Small intestine (tissue), 7 donors: ENCODE results near the gene ASTN1. TPM values are rescaled to one million over a fixed set of nuclear protein-coding genes. Genes with fewer than 3 reads are reported as not detected.
"Not testable (repeated sequence)": the region's sequence is repeated elsewhere in the genome, so short reads cannot be mapped to it uniquely, and the experiment has no call there.

ENCODE experiments used
- DNase-seq, 2 donors: peaks; one replicate each; pipeline versions ENCODE4 v3.0.0 to v3.0.0-alpha.2; 2013
- FAIRE-seq: peaks from 2 replicates; lab custom pipeline; 2012; peaks lifted over from hg19 to GRCh38; lab: Jason Lieb, UNC
- H3K27ac ChIP-seq, 3 donors: one replicate each; pipeline ENCODE4 v1.5.1; 2013; ENCODE audit warnings: low read length in 2 of 3, mild to moderate bottlenecking in 2 of 3, control low read depth in 1 of 3, inconsistent platforms in 1 of 3, low read depth in 1 of 3, moderate library complexity in 1 of 3
- H3K27me3 ChIP-seq, 3 donors: one replicate each; pipeline ENCODE4 v1.6.1; 2013; ENCODE audit warnings: low read length in 3 of 3, inconsistent platforms in 1 of 3; ENCODE audit not compliant: control insufficient read depth in 3 of 3, insufficient read depth in 3 of 3
- H3K36me3 ChIP-seq, 3 donors: one replicate each; pipeline ENCODE4 v1.6.1; 2013; ENCODE audit warnings: low read length in 3 of 3, inconsistent platforms in 1 of 3, low read depth in 1 of 3, mild to moderate bottlenecking in 1 of 3, moderate library complexity in 1 of 3; ENCODE audit not compliant: control insufficient read depth in 3 of 3, insufficient read depth in 2 of 3
- H3K4me1 ChIP-seq, 3 donors: one replicate each; pipeline ENCODE4 v1.6.1; 2013; ENCODE audit warnings: low read length in 2 of 3, inconsistent platforms in 1 of 3, low read depth in 1 of 3, mild to moderate bottlenecking in 1 of 3, moderate library complexity in 1 of 3; ENCODE audit not compliant: control insufficient read depth in 3 of 3, insufficient read depth in 2 of 3
- H3K4me3 ChIP-seq, 3 donors: one replicate each; pipeline ENCODE4 v1.5.1; 2013; ENCODE audit warnings: low read length in 3 of 3, control low read depth in 1 of 3, inconsistent platforms in 1 of 3, low read depth in 1 of 3, mild to moderate bottlenecking in 1 of 3, moderate library complexity in 1 of 3
- H3K9me3 ChIP-seq, 2 donors: one replicate each; pipeline ENCODE4 v1.6.1; 2013; ENCODE audit warnings: low read depth in 1 of 2, low read length in 1 of 2; ENCODE audit not compliant: control insufficient read depth in 2 of 2, insufficient read depth in 1 of 2
- WGBS, 3 donors: extraction: QIAGEN DNeasy Blood & Tissue Kit; methylation state at CpG; one replicate each; pipeline ENCODE4 v1.1.7; 2013; 5-methylcytosine and 5-hydroxymethylcytosine counted together
- polyA plus RNA-seq, 4 donors: library from polyadenylated mRNA; stranded (reverse) in 3 of 4; unstranded in 1 of 4; fragments of 200-250 nt in 3 of 4; fragments of 120-200 nt in 1 of 4; gene quantifications; one replicate each; pipeline versions ENCODE4 v1.2.1 to v1.2.3, GENCODE V29; 2013
- donor health status: healthy with polysubstance abuse.
- donor health status: control.
- donor health status: control.
- donor health status: Bipolar disorder and iron deficiency.
- donor health status: healthy.

The ASTN1 gene
- polyA plus RNA-seq, 4 donors = 0.15 to 0.90 TPM; not detected in 2

DNA sequence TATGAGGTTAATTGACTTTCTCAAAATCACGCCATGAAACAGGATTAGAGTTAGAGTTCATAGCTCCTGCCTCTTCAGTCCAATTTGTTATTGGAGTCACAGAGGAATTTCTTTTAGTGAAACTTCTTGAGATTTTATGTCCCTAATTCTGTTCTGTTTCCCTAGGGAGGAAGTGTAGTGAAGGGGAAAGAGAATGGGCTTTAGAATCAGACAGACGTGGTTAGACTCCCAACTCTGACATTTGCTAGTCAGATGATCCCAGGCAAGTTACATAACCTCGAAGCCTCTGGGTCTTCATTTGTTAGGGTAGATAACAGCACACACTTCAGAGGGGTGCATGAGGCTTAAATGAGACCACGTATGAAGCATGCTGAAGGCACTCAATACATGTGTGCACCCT lies 83.9 kb downstream of the ASTN1 start:
- H3K27me3 ChIP-seq = no peaks in the 10 kb centered on the region
- H3K4me3 ChIP-seq = no peak overlapping the region
- H3K4me1 ChIP-seq = no peaks in the 10 kb centered on the region
- H3K36me3 ChIP-seq = no peaks in the 10 kb centered on the region
- WGBS, 3 donors = 64 to 77% (median 71%) methylated on average over 4 of the region's 4 CpGs
- no peaks in the 10 kb centered on the region for H3K9me3 ChIP-seq
- FAIRE-seq (no peak), DNase-seq (no peak)
- H3K27ac ChIP-seq = no peak overlapping the region

DNA sequence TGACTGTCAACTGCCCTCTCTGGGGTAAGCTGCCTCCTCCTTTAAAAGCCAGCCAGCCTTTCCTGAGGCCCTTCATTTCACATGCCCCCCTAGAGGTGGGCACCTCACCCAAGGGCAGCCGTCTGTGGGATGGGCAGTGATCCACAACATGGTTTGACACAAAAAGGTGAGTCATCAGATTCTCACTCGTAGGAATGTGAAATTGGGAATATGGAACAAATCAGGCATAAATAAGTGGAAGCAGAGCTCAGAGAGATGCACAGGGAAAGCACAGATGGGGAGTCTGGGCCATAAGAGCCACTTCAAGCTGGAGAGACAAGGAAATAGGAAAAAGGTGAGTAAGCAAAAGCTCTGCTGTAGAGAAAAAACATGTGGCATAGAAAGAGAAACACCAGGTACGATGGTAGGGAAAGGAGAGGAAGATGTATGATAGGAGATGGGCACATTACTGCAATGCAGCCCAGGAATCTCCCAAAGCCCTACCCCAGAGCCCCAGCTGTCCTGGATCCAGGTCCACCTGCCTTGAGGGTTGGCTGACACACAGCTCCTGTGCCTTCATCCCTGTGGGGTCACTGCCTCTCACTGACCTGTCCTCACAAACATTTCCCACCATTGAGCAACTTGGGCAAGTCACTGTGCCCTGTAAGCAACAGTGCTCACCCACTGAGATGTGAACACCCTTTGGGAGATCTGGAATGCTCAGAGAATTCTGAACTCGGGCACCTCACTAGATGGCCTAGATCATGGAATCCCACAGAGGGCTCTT lies 86.6 kb downstream of the ASTN1 start:
- DNase-seq = no peak
- Histone ChIP-seq H3K9me3 (no peaks in the 10 kb centered on the region), H3K4me1 (no peaks in the 10 kb centered on the region), H3K36me3 (no peaks in the 10 kb centered on the region), H3K4me3 (no peak overlapping the region), H3K27ac (no peak overlapping the region), H3K27me3 (no peaks in the 10 kb centered on the region)
- FAIRE-seq = no peak
- WGBS, 3 donors = 63 to 76% (median 68%) methylated on average over 4 of the region's 4 CpGs

DNA sequence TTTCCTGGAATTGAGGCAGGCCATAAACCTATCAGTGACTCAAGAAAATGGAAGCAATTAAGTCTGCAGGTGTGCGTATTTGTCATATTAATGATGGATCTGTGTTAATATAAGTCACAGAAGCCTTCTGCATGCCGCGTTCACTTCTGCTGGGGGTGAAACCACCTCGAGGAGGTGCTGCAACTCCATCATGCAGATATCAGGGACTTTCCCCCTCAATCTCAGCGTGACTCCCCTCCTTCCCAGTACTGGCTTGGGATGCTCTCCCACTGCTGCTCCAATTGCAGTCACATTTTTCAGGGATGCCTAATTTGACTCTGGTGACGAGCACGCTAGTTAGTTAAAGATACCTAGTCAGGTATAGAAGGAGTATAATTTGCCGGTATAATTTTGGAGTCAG lies 87.5 kb downstream of the ASTN1 start:
- FAIRE-seq (no peak), DNase-seq (no peak)
- no peaks in the 10 kb centered on the region for H3K9me3 ChIP-seq
- no peak overlapping the region for H3K4me3 ChIP-seq
- H3K4me1 ChIP-seq = no peaks in the 10 kb centered on the region
- H3K27me3 ChIP-seq = no peaks in the 10 kb centered on the region
- H3K36me3 ChIP-seq = no peaks in the 10 kb centered on the region
- WGBS, 3 donors = 77 to 85% (median 82%) methylated on average over 8 of the region's 8 CpGs
- H3K27ac ChIP-seq = no peak overlapping the region

DNA sequence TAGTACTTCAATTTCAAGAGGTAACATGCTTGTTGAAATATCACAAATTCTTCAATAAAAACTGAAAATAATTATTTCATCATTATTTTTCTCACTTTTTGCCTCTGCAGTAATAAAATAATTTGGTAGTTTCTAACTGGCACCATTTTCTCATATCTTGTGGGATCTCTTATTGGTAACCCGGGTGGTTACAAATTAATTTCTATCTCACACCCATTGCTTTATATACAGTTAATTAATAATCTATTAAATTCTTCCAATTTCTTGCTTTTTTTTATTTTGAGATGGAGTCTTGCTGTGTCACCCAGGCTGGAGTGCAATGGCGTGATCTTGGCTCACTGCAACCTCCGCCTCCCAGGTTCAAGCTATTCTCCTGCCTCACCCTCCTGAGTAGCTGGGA lies 89.7 kb downstream of the ASTN1 start:
- H3K36me3 ChIP-seq, H3K4me1 ChIP-seq, H3K9me3 ChIP-seq, H3K27me3 ChIP-seq, H3K27ac ChIP-seq, H3K4me3 ChIP-seq, FAIRE-seq, DNase-seq: not testable (repeated sequence)
- 81 to 93% (median 87%) methylated on average over 3 of the region's 3 CpGs for WGBS, 3 donors

DNA sequence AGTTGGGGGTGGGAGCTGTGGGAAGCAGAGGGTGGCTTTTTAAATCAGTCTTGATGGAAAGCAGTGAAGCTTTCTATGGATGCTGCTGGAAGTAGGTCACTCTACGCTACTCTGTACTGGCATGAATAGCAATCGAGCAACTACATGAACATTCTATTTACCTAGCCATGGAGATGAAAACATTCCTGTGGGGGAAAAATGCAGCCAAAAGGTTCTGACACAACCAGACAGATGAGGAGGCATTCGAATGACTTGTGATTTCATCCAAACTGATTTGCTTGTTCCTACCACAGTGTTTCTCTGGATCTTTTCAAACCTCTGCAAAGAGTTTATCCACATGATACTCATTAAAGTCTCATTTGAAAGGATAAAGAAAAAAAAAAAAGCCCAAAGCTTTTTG lies 95.0 kb downstream of the ASTN1 start:
- H3K36me3 ChIP-seq = no peaks in the 10 kb centered on the region
- no peak for FAIRE-seq
- H3K27ac ChIP-seq = no peak overlapping the region
- no peaks in the 10 kb centered on the region for H3K27me3 ChIP-seq
- 57 to 69% (median 63%) methylated on average over 3 of the region's 3 CpGs for WGBS, 3 donors
- no peak for DNase-seq
- no peak overlapping the region for H3K4me3 ChIP-seq
- no peaks in the 10 kb centered on the region for H3K4me1 ChIP-seq
- no peaks in the 10 kb centered on the region for H3K9me3 ChIP-seq

DNA sequence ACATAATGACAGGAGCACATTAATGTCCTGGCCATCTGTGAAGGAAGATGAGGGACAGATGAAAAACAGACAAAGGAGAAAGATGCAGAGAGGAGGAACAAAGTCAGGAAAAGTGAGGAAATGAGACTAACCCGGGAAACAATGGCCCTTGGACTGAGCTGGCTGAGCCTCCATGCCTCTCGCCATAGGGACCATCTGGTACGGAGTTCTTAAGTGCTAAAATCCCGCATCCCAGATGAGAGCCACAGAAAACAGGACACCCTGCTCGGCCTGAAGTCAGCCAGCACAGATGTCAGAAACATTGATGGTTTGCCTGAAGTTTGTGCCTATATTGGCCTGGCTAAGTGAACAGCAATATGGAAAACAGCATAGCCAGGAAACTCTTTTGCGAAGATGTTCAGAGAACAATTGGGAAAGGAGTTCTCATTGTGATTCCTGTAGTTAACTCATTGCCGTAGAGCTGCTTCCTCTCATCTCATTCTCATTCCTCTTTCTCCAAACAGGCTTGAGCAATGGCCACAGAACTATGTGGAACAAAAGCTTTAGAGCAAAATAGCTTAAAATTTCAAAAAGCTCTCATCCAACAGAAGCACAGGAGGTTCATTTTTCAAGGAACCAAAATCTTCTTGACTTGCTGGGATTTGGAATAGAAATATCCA lies 96.6 kb downstream of the ASTN1 start:
- Histone ChIP-seq H3K4me1 (no peaks in the 10 kb centered on the region), H3K9me3 (no peaks in the 10 kb centered on the region), H3K36me3 (no peaks in the 10 kb centered on the region), H3K4me3 (no peak overlapping the region), H3K27ac (no peak overlapping the region), H3K27me3 (no peaks in the 10 kb centered on the region)
- DNase-seq = no peak
- WGBS, 3 donors = 75 to 79% (median 75%) methylated on average over 7 of the region's 7 CpGs
- no peak for FAIRE-seq

DNA sequence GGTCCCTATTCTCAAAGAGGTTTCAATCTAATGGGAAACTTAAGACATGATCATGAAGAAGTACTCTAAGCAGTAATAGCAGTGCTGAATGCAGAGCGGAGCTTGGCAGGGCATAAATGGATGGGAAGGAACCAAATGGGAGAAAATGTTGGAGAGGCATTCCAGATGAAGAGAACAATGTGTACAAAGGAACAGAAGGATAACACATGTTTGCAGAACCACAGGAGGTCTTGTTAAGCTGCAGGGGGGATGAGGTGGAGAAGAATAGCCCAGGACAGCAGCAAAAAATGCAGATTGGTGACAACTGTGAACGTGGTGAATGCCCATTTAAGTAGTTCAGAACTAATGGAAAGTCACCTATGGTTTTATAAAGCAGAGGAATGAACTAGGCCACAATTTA lies 99.1 kb downstream of the ASTN1 start:
- WGBS, 3 donors = 31 to 48% (median 43%) methylated on average over 2 of the region's 2 CpGs
- Histone ChIP-seq H3K4me3 (no peak overlapping the region), H3K27me3 (no peaks in the 10 kb centered on the region), H3K4me1 (no peaks in the 10 kb centered on the region), H3K27ac (no peak overlapping the region), H3K9me3 (no peaks in the 10 kb centered on the region), H3K36me3 (no peaks in the 10 kb centered on the region)
- no peak for FAIRE-seq
- DNase-seq = no peak

DNA sequence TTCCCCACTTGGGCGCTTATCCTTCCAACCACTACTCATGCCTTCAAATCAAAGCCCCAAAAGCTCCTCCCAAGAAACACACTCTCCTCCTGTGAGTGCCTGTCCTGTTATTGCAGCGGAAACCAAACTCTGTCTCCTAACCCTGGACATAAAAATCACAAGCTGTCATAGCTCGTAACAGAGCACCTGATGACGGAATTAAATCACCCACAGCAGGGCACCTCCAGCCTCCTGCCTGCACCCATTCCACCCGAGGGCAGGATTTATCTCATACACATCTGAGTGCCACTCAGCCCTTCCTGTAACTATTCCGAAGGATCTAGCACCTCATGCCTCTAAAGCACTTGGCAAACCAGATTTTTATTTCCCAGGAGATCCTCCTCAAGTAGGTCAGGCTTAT lies 100.9 kb downstream of the ASTN1 start:
- H3K36me3 ChIP-seq = no peaks in the 10 kb centered on the region
- WGBS, 3 donors = 75 to 86% (median 84%) methylated on average over 6 of the region's 6 CpGs
- no peak for DNase-seq
- H3K27me3 ChIP-seq = no peaks in the 10 kb centered on the region
- H3K9me3 ChIP-seq = no peaks in the 10 kb centered on the region
- H3K27ac ChIP-seq = no peak overlapping the region
- no peaks in the 10 kb centered on the region for H3K4me1 ChIP-seq
- no peak overlapping the region for H3K4me3 ChIP-seq
- FAIRE-seq = no peak
